ENCODE measurements around the gene SPIRE1.

DNA sequence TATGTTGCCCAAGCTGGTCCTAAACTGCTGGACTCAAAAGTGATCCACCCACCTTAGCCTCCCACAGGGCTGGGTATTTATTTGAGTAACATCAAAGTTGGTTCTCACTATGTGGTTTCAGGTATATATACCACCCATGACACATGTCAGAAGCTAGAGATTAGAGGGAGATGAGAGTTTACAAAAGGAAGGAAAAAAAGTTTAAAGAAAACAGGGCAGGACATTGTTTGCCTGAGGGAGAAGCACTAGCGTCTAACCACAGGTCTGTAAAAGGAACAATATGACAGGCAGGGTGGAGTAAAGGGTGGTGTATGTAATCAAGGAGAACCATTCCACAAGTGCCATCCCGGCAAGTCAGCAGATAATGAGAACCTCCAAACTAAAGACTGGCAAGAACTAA is 36.1 kb upstream of the SPIRE1 start:
- TF ChIP-seq EP300 (conservative IDR thresholded peaks at IDR 0.05; ENCODE audit: poor library complexity, severe bottlenecking) (no peak), EZH2 (IDR thresholded peaks at IDR 0.05; ENCODE audit: borderline replicate concordance, insufficient read depth, low read length, poor library complexity, severe bottlenecking) (no peak), SMC3 (conservative IDR thresholded peaks at IDR 0.05; ENCODE audit: poor library complexity) (no peak), RAD21 (conservative IDR thresholded peaks at IDR 0.05) (no peak)
- TF ChIP-seq, protein P1, sequence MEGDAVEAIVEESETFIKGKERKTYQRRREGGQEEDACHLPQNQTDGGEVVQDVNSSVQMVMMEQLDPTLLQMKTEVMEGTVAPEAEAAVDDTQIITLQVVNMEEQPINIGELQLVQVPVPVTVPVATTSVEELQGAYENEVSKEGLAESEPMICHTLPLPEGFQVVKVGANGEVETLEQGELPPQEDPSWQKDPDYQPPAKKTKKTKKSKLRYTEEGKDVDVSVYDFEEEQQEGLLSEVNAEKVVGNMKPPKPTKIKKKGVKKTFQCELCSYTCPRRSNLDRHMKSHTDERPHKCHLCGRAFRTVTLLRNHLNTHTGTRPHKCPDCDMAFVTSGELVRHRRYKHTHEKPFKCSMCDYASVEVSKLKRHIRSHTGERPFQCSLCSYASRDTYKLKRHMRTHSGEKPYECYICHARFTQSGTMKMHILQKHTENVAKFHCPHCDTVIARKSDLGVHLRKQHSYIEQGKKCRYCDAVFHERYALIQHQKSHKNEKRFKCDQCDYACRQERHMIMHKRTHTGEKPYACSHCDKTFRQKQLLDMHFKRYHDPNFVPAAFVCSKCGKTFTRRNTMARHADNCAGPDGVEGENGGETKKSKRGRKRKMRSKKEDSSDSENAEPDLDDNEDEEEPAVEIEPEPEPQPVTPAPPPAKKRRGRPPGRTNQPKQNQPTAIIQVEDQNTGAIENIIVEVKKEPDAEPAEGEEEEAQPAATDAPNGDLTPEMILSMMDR (IDR thresholded peaks at IDR 0.05; ENCODE audit: poor library complexity, severe bottlenecking) = no peak

Measured in neural cell (in vitro differentiated cells).